Pancreas (tissue), 10 donors: Measurements from ENCODE around the gene AP5B1. TPM values are rescaled to one million over a fixed set of nuclear protein-coding genes. Genes with fewer than 3 reads are reported as not detected.

Source experiments
- ATAC-seq, 4 donors: fragments of 200-7000 bp; cut with Tn5 transposase; one replicate each; pipeline versions ENCODE4 v1.8.0 to v1.9.1; 2020; ENCODE audit warnings: mild to moderate bottlenecking in 4 of 4, moderate library complexity in 4 of 4
- DNase-seq, 6 donors: peaks; one replicate each; pipeline ENCODE4 v3.0.0-alpha.2; 2020
- FAIRE-seq: peaks from 2 replicates; lab custom pipeline; 2012; peaks lifted over from hg19 to GRCh38; lab: Jason Lieb, UNC
- H3K27ac ChIP-seq, 4 donors: fragments of 200-600 bp; sonication (generic); 1 replicate in 3 of 4; 2 replicates in 1 of 4; pipeline versions ENCODE4 v1.5.0 to v1.8.0; 2020
- H3K27me3 ChIP-seq, 4 donors: fragments of 200-600 bp; one replicate each; pipeline ENCODE4 v1.8.0; 2021
- H3K36me3 ChIP-seq, 3 donors: fragments of 200-600 bp; sonication (generic) in 1 of 3; one replicate each; pipeline versions ENCODE4 v1.5.0 to v1.8.0; 2020 to 2021
- H3K4me1 ChIP-seq, 3 donors: fragments of 200-600 bp; one replicate each; pipeline ENCODE4 v1.8.0; 2021
- H3K4me3 ChIP-seq, 4 donors: fragments of 200-600 bp; sonication (generic) in 2 of 4; one replicate each; pipeline versions ENCODE4 v1.5.0 to v1.8.0; 2020 to 2021
- H3K9me3 ChIP-seq, 4 donors: fragments of 200-600 bp; one replicate each; pipeline ENCODE4 v1.8.0; 2021
- CTCF ChIP-seq, 4 donors: fragments of 200-600 bp; sonication (generic) in 3 of 4; IDR thresholded peaks; one replicate each; pipeline versions ENCODE4 v1.5.0 to v1.8.0; 2021; ENCODE audit warnings: antibody characterized with exemption in 4 of 4
- WGBS, 2 donors: extraction: QIAGEN DNeasy Blood & Tissue Kit; methylation state at CpG; one replicate each; pipeline ENCODE4 v1.1.7; 2013; 5-methylcytosine and 5-hydroxymethylcytosine counted together
- intact Hi-C, 3 donors: fragments of 100-400 bp; cut with DNase I; formaldehyde crosslinking; loops; one replicate each; pipeline versions ENCODE4 v1.11.1 to v1.14.2; 2022
- polyA plus RNA-seq, 2 donors: library from polyadenylated mRNA; stranded (reverse); fragments of 200-250 nt; gene quantifications; one replicate each; pipeline ENCODE4 v1.2.3, GENCODE V29; 2013
- total RNA-seq, 6 donors: library from RNA; stranded (reverse); fragmentation: NEBNext Ultra II Directional in 4 of 6; extraction: Animal tissue kit (Norgen Biotek cat#: 25700) in 4 of 6; gene quantifications; one replicate each; pipeline versions ENCODE4 v1.2.1 to v1.2.4, GENCODE V29; 2021 to 2023
- donor health status: healthy with polysubstance abuse.
- donor health status: DM: no; HTN: no; CAD: no; lungs with moderate emphysema.
- donor health status: DM: no; HTN: no; CAD: no.
- donor health status: control.
- donor health status: control.
- donor health status: Bipolar disorder and iron deficiency.
- donor health status: DM: yes; HTN: yes; CAD: no.
- donor health status: DM: no; HTN: no; CAD: no.
- donor health status: DM: no; HTN: no; CAD: no.
- donor health status: DM: yes; HTN: yes; CAD: no.

The AP5B1 gene
- total and polyA plus RNA-seq, 8 donors = 4.2 to 12.7 (median 11.1) TPM

- no peak overlapping the region for H3K27ac ChIP-seq
- peaks cover 0 to 6% (median 6%) of the 10 kb centered on the region in 3 donors for H3K4me1 ChIP-seq
- DNase-seq (no peak), FAIRE-seq (no peak), ATAC-seq (no peak)
- no peak overlapping the region for H3K4me3 ChIP-seq
- intact Hi-C loops = loop anchor here in 1 of 3 donors (5.0 kb wide), 1 partner anchor 108 kb away; no protein-coding TSS in a partner anchor
- no peaks in the 10 kb centered on the region for H3K27me3 ChIP-seq
- H3K36me3 ChIP-seq = no peaks in the 10 kb centered on the region
- TF ChIP-seq CTCF (IDR thresholded peaks at IDR 0.05) = no peak
- H3K9me3 ChIP-seq = no peaks in the 10 kb centered on the region
- 79% methylated on average over 16 of the region's 16 CpGs for WGBS, 2 donors
These were observed 34.3 kb upstream of the AP5B1 start for GRCh38 chr11:65814986-65815565.

- Histone ChIP-seq H3K27ac (peak overlapping the region in 1 of 4 donors; percentile 0), H3K27me3 (no peaks in the 10 kb centered on the region), H3K36me3 (no peaks in the 10 kb centered on the region), H3K9me3 (no peaks in the 10 kb centered on the region), H3K4me3 (no peak overlapping the region), H3K4me1 (peaks cover 0 to 6% (median 6%) of the 10 kb centered on the region in 3 donors)
- intact Hi-C loops = no loop called here
- DNase-seq = no peak
- no peak for FAIRE-seq
- WGBS, 2 donors = 41% methylated on average over 18 of the region's 18 CpGs
- TF ChIP-seq CTCF (IDR thresholded peaks at IDR 0.05) = no peak
- peak; percentile 22 to 57 (median 30) for ATAC-seq
These were observed 33.6 kb upstream of the AP5B1 start for GRCh38 chr11:65814131-65814985.

- Histone ChIP-seq H3K27ac (no peak overlapping the region), H3K36me3 (no peaks in the 10 kb centered on the region), H3K4me1 (peaks cover 0 to 6% (median 0%) of the 10 kb centered on the region in 3 donors), H3K27me3 (no peaks in the 10 kb centered on the region), H3K4me3 (no peak overlapping the region), H3K9me3 (no peaks in the 10 kb centered on the region)
- ATAC-seq (peak in 1 of 4 donors; percentile 9), FAIRE-seq (no peak), DNase-seq (no peak)
- WGBS, 2 donors = 77 to 84% methylated on average over 19 of the region's 19 CpGs
- TF ChIP-seq CTCF (IDR thresholded peaks at IDR 0.05) = no peak
- intact Hi-C loops = no loop called here
These were observed 31.1 kb upstream of the AP5B1 start for GRCh38 chr11:65811764-65812475.

DNA sequence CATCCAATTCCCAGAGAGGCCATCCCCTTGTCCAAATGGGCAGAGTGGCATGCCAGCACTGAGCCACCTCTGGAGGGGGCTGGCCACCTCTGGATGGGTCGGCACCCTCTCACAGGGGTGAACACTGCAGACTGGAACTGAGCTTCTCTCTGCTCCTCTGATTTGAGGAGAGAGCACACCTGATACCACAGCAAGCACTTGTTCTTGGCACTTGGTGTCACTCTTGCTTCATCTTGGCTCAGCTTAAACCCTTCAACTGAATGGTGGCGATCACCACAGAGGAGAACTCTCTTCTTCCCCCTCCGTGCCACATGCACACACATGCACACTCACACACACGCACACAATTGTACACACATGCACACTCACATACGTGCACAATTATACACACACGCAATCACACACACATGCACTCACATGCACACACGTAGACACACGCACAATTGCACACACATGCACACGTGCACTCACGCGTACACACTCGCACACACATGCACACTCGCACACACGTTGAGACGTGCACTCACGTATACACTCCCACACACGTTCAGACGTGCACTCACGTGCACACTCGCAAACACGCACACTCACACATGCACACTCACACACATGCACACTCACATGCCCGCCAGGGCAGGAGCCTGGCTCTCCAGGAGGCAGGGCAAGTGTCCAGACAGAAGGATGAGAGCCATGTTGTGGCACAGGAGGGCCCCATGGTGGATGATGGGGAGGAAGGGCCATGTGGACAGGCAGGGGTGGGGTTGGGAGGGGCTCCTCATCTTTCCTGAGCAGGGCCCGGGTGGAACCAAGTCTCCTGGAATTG is 29.5 kb upstream of the AP5B1 start:
- ATAC-seq (peak in 1 of 4 donors; percentile 6), FAIRE-seq (no peak)
- intact Hi-C loops = no loop called here

More for the DNA sequence above, 29.5 kb upstream of the AP5B1 start:
- no peak for DNase-seq
- Histone ChIP-seq H3K4me1 (peaks cover 0 to 6% (median 0%) of the 10 kb centered on the region in 3 donors), H3K4me3 (no peak overlapping the region), H3K27ac (no peak overlapping the region), H3K9me3 (no peaks in the 10 kb centered on the region), H3K36me3 (no peaks in the 10 kb centered on the region), H3K27me3 (no peaks in the 10 kb centered on the region)
- whole genome bisulfite sequencing, 2 donors = 79 to 88% methylated on average over 23 of the region's 23 CpGs
- no peak for TF ChIP-seq CTCF (IDR thresholded peaks at IDR 0.05)
